Right atrium auricular region (tissue), 2 donors: Measurements from ENCODE around the gene MYH7. TPM values are rescaled to one million over a fixed set of nuclear protein-coding genes. Genes with fewer than 3 reads are reported as not detected.

ENCODE experiments used
- DNase-seq: peaks from one replicate; pipeline ENCODE4 v3.0.0-alpha.2; 2019; ENCODE audit warnings: low spot score
- H3K27ac ChIP-seq, 2 donors: fragments of 200-600 bp; sonication (generic); 1 replicate in 1 of 2; 2 replicates in 1 of 2; pipeline ENCODE4 v1.5.1; 2016 to 2019
- H3K27me3 ChIP-seq, 2 donors: fragments of 200-600 bp; sonication (generic); one replicate each; pipeline versions ENCODE4 v1.5.1 to v1.6.0; 2017 to 2019
- H3K36me3 ChIP-seq: fragments of 200-600 bp; sonication (generic); one replicate; pipeline ENCODE4 v1.5.1; 2016
- H3K4me1 ChIP-seq, 2 donors: fragments of 200-600 bp; sonication (generic); one replicate each; pipeline versions ENCODE4 v1.5.1 to v1.6.0; 2017 to 2019
- H3K4me3 ChIP-seq, 2 donors: fragments of 200-600 bp; sonication (generic); 1 replicate in 1 of 2; 2 replicates in 1 of 2; pipeline ENCODE4 v1.5.1; 2017 to 2019; ENCODE audit warnings: mild to moderate bottlenecking in 1 of 2, moderate library complexity in 1 of 2
- H3K9me3 ChIP-seq, 2 donors: fragments of 200-600 bp; sonication (generic); one replicate each; pipeline ENCODE4 v1.5.1; 2019
- CTCF ChIP-seq, 2 donors: fragments of 200-600 bp; sonication (generic); IDR thresholded peaks; one replicate each; pipeline ENCODE4 v1.5.1; 2019; ENCODE audit warnings: antibody characterized with exemption in 2 of 2
- microRNA counts, 2 donors: library from miRNA; unstranded; fragments of <30 nt; microRNA quantifications; one replicate each; lab custom pipeline; 2016 to 2017
- microRNA-seq, 2 donors: library from miRNA; unstranded; fragments of <30 nt; microRNA quantifications; one replicate each; pipeline ENCODE4, GENCODE V29; 2016 to 2017; ENCODE audit warnings: borderline number of aligned reads in 2 of 2, borderline replicate concordance in 1 of 2
- total RNA-seq, 2 donors: library from RNA; depleted of rRNA; stranded (reverse); fragments of >200 nt; gene quantifications; one replicate each; pipeline ENCODE4 v1.1.0, GENCODE V29; 2016

MYH7 gene
- total RNA-seq, 2 donors from 2014 or later: 1,082 to 4,592 TPM

GRCh38 chr14:23366426-23366921, 69.0 kb downstream of the MYH7 start:
- no peaks in the 10 kb centered on the region for H3K27me3 ChIP-seq
- peaks cover 0 to 31% of the 10 kb centered on the region in 2 donors for H3K4me1 ChIP-seq
- H3K9me3 ChIP-seq: no peaks in the 10 kb centered on the region
- no peak for TF ChIP-seq CTCF (IDR thresholded peaks at IDR 0.05)
- peak overlapping the region; percentile 88 to 90 for H3K27ac ChIP-seq
- peak overlapping the region; percentile 49 to 58 for H3K4me3 ChIP-seq
- H3K36me3 ChIP-seq: no peaks in the 10 kb centered on the region
- DNase-seq: no peak

GRCh38 chr14:23365732-23366425, 69.6 kb downstream of the MYH7 start:
- no peaks in the 10 kb centered on the region for H3K27me3 ChIP-seq
- H3K36me3 ChIP-seq: no peaks in the 10 kb centered on the region
- peak overlapping the region; percentile 49 to 58 for H3K4me3 ChIP-seq
- TF ChIP-seq CTCF (IDR thresholded peaks at IDR 0.05): no peak
- peaks cover 0 to 31% of the 10 kb centered on the region in 2 donors for H3K4me1 ChIP-seq
- DNase-seq: no peak
- H3K9me3 ChIP-seq: no peaks in the 10 kb centered on the region
- H3K27ac ChIP-seq: peak overlapping the region; percentile 88 to 90

GRCh38 chr14:23365036-23365731, 70.3 kb downstream of the MYH7 start, which contains the start of gene EFS:
Gene EFS (minus strand): TSS chr14:23365172. CDS start chr14:23365025, 147 bp downstream.
- Histone ChIP-seq H3K4me3 (peak within 1 kb of the TSS; percentile 49 to 58), H3K9me3 (no peaks in the 10 kb centered on the region), H3K36me3 (no peaks in the 10 kb centered on the region), H3K4me1 (peaks cover 0 to 31% of the 10 kb centered on the region in 2 donors), H3K27me3 (no peaks in the 10 kb centered on the region), H3K27ac (peak within 1 kb of the TSS; percentile 88 to 90)
- DNase-seq: no peak
- no peak for TF ChIP-seq CTCF (IDR thresholded peaks at IDR 0.05)

- Histone ChIP-seq H3K36me3 (no peaks in the 10 kb centered on the region), H3K4me3 (peak overlapping the region; percentile 49 to 58), H3K27ac (peak overlapping the region; percentile 88 to 90), H3K4me1 (peaks cover 0 to 31% of the 10 kb centered on the region in 2 donors), H3K9me3 (no peaks in the 10 kb centered on the region), H3K27me3 (no peaks in the 10 kb centered on the region)
- peak; percentile 80 for DNase-seq
- no peak for TF ChIP-seq CTCF (IDR thresholded peaks at IDR 0.05)
These were observed 71.1 kb downstream of the MYH7 start for GRCh38 chr14:23364164-23365035.

MicroRNAs encoded within 50 kb of the gene (microRNA counts, 767-probe panel; counts per million panel counts)
- 3,712 to 8,106 counts per million in 2 donors for microRNA hsa-miR-208a (lab: Ali Mortazavi, UCI)
- microRNA hsa-miR-208b (lab: Ali Mortazavi, UCI): 0 to 2,968 counts per million in 2 donors

Small RNA genes lying within 50 kb of the gene (microRNA-seq; reads per million reads assigned to microRNA genes)
- gene MIR208A (4,945 to 5,198 reads per million in 2 donors), gene MIR208B (1,137 to 1,505 reads per million in 2 donors)

Other genes starting within 250 kb of the MYH7 start
- not detected for gene RNF212B, start 197.7 kb downstream of the MYH7 start, total RNA-seq
- 10 to 100 TPM in 1 of 2 donors, 1 to 10 TPM in 1; 8.5 to 10.1 TPM for gene HOMEZ, start 149.5 kb downstream of the MYH7 start, total RNA-seq
- 1 to 10 TPM; 2.7 to 3.9 TPM for gene PPP1R3E, start 132.8 kb downstream of the MYH7 start, total RNA-seq
- 10 to 100 TPM; 26.8 to 36.3 TPM for gene BCL2L2, start 128.8 kb downstream of the MYH7 start, total RNA-seq
- 10 to 100 TPM; 26.0 to 36.1 TPM for gene PABPN1, start 114.2 kb downstream of the MYH7 start, total RNA-seq
- gene SLC22A17, start 82.8 kb downstream of the MYH7 start, total RNA-seq: 10 to 100 TPM; 29.4 to 47.0 TPM
- 1 to 10 TPM; 4.1 to 6.3 TPM for gene EFS, start 70.5 kb downstream of the MYH7 start, total RNA-seq
- gene IL25, start 62.9 kb downstream of the MYH7 start, total RNA-seq: not detected
- not detected for gene CMTM5, start 58.6 kb downstream of the MYH7 start, total RNA-seq
- over 10,000 TPM in 1 of 2 donors, 1,000 to 10,000 TPM in 1; 8,253 to 13,240 TPM for gene MYH6, start 27.4 kb downstream of the MYH7 start, total RNA-seq
- gene NGDN, start 34.0 kb upstream of the MYH7 start, total RNA-seq: 10 to 100 TPM; 19.5 to 24.3 TPM
- under 1 TPM; 0.59 to 0.85 TPM for gene ZFHX2, start 116.1 kb upstream of the MYH7 start, total RNA-seq
- gene THTPA, start 120.6 kb upstream of the MYH7 start, total RNA-seq: 10 to 100 TPM; 22.6 to 27.3 TPM
- 10 to 100 TPM in 1 of 2 donors, 1 to 10 TPM in 1; 6.6 to 18.8 TPM for gene AP1G2, start 132.1 kb upstream of the MYH7 start, total RNA-seq
- gene JPH4, start 143.1 kb upstream of the MYH7 start, total RNA-seq: under 1 TPM in 1 of 2 donors, not detected in 1; 0.39 TPM
- gene DHRS2, start 200.7 kb upstream of the MYH7 start, total RNA-seq: not detected